LNCAP (cell line): ENCODE results near the gene PBX1.

Experiments
- CTCF ChIP-seq: fragments of 450-650 bp; IDR thresholded peaks from 2 replicates; pipeline ENCODE4 v1.5.1; 2017; ENCODE audit warnings: mild to moderate bottlenecking

The PBX1 gene

DNA sequence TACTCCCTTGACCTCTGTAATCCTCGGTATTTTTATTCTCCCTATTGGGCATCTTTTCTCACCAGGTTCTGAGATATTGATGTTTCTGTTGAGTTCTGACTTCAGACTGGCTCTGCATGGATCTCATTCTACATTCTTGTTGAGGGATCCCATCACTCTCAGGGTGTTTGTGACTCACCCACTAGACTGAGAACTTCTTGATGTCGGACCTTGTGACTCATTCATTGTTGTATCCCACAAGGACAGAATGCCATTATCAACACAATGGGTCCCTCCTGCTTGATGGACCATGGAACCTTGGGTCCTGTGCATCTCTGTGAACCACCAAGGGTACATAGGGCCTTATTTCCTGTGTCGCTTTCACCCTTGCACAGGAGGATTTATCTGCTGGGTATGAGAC, 174.1 kb downstream of the PBX1 start:
- no peak for TF ChIP-seq CTCF

GRCh38 chr1:164733734-164734133, 174.8 kb downstream of the PBX1 start:
- no peak for TF ChIP-seq CTCF

DNA sequence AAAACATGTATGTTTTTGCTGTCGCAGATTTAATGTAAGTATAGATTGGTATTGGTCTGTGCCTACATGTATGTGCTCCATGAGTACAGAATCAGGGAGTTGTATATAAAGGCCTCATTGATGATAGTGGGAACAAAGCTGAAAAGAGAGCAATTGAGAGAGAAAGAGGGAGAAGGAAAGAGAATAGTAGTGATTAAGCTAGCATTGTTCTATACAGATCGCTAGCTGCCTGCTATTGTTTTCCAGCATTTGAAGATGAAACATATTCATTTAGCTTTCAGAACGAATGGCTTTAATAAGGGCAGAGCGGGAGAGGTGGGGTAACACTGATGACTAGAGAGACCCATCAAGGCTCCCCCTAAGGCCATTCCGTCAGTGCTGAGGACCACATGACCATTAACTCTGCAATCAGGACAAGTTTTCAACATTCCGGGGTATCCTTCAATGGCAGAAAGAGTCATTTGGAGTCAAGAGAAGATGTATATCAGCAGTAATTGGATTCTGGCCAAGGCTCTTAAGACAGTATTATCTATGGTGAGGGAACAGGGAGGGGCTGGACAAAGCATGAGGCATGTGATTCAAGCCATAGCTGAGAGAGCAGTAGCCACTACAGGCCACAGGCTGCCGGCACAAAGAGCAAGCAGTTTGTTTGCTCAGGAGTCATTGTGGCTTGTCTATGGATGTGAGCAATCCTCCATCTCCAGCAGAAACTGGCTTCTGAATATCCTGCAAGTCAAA, 176.5 kb downstream of the PBX1 start:
- no peak for TF ChIP-seq CTCF

GRCh38 chr1:164736137-164736536, 177.2 kb downstream of the PBX1 start:
- TF ChIP-seq CTCF = no peak

- no peak for TF ChIP-seq CTCF
Measured at GRCh38 chr1:164739189-164739588, 180.2 kb downstream of the PBX1 start.

GRCh38 chr1:164740000-164740526, 181.1 kb downstream of the PBX1 start:
- TF ChIP-seq CTCF = no peak

GRCh38 chr1:164742745-164743144, 183.8 kb downstream of the PBX1 start:
- no peak for TF ChIP-seq CTCF
